DND-41 (cell line): Measurements from ENCODE around the gene CSAD.

Experiments used
- ATAC-seq: fragments of 200-7000 bp; cut with Tn5 transposase; 3 replicates; pipeline ENCODE4 v1.9.1; 2021; ENCODE audit warnings: low read depth; ENCODE audit not compliant: insufficient read depth
- DNase-seq: peaks from one replicate; pipeline ENCODE4 v3.0.0-alpha.2; 2020
- H2AFZ ChIP-seq: 2 replicates; pipeline ENCODE4 v1.6.0; 2012; ENCODE audit warnings: low read depth, low read length
- H3K27ac ChIP-seq: 2 replicates; pipeline ENCODE4 v1.5.1; 2012; ENCODE audit warnings: low read length, inconsistent platforms
- H3K27me3 ChIP-seq: fragments of 200-600 bp; sonication (generic); 2 replicates; pipeline ENCODE4 v1.6.0; 2012; ENCODE audit warnings: low read length, mild to moderate bottlenecking, inconsistent platforms; ENCODE audit not compliant: insufficient read depth, poor library complexity
- H3K36me3 ChIP-seq: 2 replicates; pipeline ENCODE4 v1.5.1; 2012; ENCODE audit warnings: low read length, inconsistent platforms; ENCODE audit not compliant: insufficient read depth
- H3K4me1 ChIP-seq: 2 replicates; pipeline ENCODE4 v1.5.1; 2012; ENCODE audit warnings: mild to moderate bottlenecking, low read length; ENCODE audit not compliant: insufficient read depth
- H3K4me2 ChIP-seq: 2 replicates; pipeline ENCODE4 v1.6.0; 2012; ENCODE audit warnings: mild to moderate bottlenecking, moderate library complexity, low read length, inconsistent platforms; ENCODE audit not compliant: insufficient read depth
- H3K4me3 ChIP-seq, 2 experiments: fragments of 200-600 bp in 1 of 2; shearing (Covaris generic) in 1 of 2; 2 replicates each; pipeline ENCODE4 v1.5.1; 2012 to 2016; ENCODE audit warnings: inconsistent platforms in 2 of 2, low read length in 2 of 2, mild to moderate bottlenecking in 2 of 2, low read depth in 1 of 2, moderate library complexity in 1 of 2
- H3K79me2 ChIP-seq: 2 replicates; pipeline ENCODE4 v1.6.0; 2012; ENCODE audit warnings: low read length, inconsistent platforms; ENCODE audit not compliant: insufficient read depth
- H3K9ac ChIP-seq: 2 replicates; pipeline ENCODE4 v1.6.0; 2012; ENCODE audit warnings: low read depth, mild to moderate bottlenecking, inconsistent platforms, low read length, moderate library complexity
- H3K9me3 ChIP-seq: 2 replicates; pipeline ENCODE4 v1.5.1; 2012; ENCODE audit warnings: low read length, moderate library complexity, mild to moderate bottlenecking, inconsistent platforms; ENCODE audit not compliant: insufficient read depth, severe bottlenecking
- H4K20me1 ChIP-seq: 2 replicates; pipeline ENCODE4 v1.6.0; 2012; ENCODE audit warnings: low read length; ENCODE audit not compliant: insufficient read depth
- EZH2 ChIP-seq: IDR thresholded peaks from 3 replicates; pipeline ENCODE4 v1.6.1; 2012; ENCODE audit warnings: borderline replicate concordance, low read depth, mild to moderate bottlenecking, moderate library complexity, low read length, inconsistent platforms; ENCODE audit not compliant: severe bottlenecking
- TF ChIP-seq, protein P1 (sequence below): IDR thresholded peaks from 2 replicates; pipeline ENCODE4 v1.5.1; 2012; ENCODE audit warnings: borderline replicate concordance, low read length, moderate library complexity, mild to moderate bottlenecking; ENCODE audit not compliant: poor library complexity, severe bottlenecking; ENCODE audit errors: extremely low read depth

The CSAD gene

DNA sequence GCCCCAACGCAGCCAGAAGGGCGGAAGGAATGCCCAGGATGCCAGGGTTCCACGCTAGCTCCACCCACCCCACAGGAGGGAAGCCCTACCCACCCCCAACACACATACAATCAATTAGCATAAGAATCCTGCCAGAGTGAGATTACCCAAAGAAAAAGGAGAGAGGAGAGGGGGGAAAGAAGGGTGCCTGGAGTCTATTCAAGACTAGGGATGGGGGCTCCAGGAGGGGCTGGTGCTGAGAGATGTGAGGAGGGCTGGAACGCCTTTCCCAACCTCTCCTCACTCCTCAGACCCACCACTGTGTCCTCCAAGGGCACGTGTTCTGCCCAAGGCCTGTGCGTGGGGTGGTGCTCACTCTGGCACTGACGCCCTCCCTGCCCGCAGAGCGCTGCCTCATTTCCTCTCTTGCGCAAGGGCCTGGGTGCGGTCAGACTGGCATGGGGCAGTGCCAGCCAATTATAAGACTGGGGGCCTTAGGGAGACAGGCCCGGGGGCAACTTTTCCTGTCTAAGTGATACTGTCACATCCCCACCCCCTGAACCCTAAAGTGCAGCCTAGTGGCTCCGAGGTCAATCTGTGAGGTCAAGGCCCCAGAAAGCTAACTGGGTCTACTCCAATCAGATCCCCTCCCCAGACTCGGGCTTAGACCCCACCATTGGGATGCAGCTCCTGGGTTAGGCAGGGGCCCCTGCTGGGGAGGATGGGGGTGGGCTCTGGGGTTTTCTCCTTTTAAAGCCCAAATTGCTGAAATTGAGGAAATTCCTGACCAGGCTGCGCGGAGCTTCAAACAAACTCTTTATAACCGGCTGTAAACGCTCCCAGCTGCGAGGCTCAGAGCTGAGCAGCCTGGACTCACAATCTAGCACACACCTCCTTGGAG lies 36.6 kb upstream of the CSAD start:
- peaks cover 32% of the 10 kb centered on the region for H3K4me1 ChIP-seq
- no peak overlapping the region for H3K9ac ChIP-seq
- H3K4me3 ChIP-seq: no peak overlapping the region

GRCh38 chr12:53215497-53215896 lies 34.8 kb upstream of the CSAD start:
- Histone ChIP-seq H3K27me3 (peaks cover 15% of the 10 kb centered on the region), H3K4me3 (no peak overlapping the region), H3K27ac (no peak overlapping the region), H4K20me1 (no peaks in the 10 kb centered on the region), H3K36me3 (no peaks in the 10 kb centered on the region), H3K79me2 (no peaks in the 10 kb centered on the region), H2AFZ (no peak overlapping the region), H3K9me3 (no peaks in the 10 kb centered on the region), H3K4me1 (peaks cover 20% of the 10 kb centered on the region), H3K9ac (no peak overlapping the region), H3K4me2 (no peak overlapping the region)
- no peak for DNase-seq
- no peak for TF ChIP-seq EZH2
- TF ChIP-seq, protein P1, sequence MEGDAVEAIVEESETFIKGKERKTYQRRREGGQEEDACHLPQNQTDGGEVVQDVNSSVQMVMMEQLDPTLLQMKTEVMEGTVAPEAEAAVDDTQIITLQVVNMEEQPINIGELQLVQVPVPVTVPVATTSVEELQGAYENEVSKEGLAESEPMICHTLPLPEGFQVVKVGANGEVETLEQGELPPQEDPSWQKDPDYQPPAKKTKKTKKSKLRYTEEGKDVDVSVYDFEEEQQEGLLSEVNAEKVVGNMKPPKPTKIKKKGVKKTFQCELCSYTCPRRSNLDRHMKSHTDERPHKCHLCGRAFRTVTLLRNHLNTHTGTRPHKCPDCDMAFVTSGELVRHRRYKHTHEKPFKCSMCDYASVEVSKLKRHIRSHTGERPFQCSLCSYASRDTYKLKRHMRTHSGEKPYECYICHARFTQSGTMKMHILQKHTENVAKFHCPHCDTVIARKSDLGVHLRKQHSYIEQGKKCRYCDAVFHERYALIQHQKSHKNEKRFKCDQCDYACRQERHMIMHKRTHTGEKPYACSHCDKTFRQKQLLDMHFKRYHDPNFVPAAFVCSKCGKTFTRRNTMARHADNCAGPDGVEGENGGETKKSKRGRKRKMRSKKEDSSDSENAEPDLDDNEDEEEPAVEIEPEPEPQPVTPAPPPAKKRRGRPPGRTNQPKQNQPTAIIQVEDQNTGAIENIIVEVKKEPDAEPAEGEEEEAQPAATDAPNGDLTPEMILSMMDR: no peak
- no peak for ATAC-seq

More for the DNA sequence above, 36.6 kb upstream of the CSAD start:
- no peaks in the 10 kb centered on the region for H4K20me1 ChIP-seq
- H3K27me3 ChIP-seq: peaks cover 18% of the 10 kb centered on the region
- ATAC-seq: no peak
- no peaks in the 10 kb centered on the region for H3K36me3 ChIP-seq
- no peaks in the 10 kb centered on the region for H3K9me3 ChIP-seq
- H3K4me2 ChIP-seq: no peak overlapping the region
- H3K27ac ChIP-seq: no peak overlapping the region
- no peaks in the 10 kb centered on the region for H3K79me2 ChIP-seq
- no peak for DNase-seq
- TF ChIP-seq EZH2: no peak
- TF ChIP-seq, protein P1: no peak
- no peak overlapping the region for H2AFZ ChIP-seq

DNA sequence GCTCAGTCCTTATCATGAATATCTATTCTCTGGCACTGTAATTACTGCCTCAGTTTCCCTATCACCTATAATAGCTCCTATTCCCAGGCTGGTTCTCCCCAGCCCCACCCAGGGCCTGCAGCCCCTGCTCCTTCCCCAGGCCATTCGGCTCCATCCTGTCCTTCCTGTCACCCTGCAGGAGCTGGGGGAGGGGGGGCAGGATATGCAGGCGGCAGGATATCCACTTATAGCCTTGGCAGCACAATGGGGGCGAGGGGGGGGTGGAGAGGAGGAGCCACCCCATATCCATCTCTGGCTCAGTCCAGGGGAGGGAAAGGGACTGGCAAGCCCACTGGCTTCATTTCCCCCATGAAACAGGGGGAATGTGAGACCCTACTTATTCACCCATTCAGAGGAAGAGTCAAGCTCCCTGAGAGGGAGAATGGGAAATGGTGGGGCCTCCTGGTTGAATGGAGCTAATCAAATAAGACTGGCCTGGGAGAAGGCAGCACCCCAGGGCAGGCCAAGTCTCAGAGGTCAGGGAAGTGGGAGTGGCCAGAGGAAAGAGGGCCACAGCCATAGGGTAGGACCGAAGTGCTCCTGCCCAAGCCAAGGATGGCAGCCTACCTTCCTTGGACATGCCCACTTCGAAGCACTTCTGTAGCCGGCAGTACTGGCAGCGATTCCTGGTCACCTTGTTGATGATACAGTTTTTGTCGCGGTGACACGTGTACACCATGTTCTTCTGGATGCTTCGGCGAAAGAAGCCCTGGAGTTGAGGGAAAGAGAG lies 34.1 kb upstream of the CSAD start:
- TF ChIP-seq, protein P1: no peak
- no peak for TF ChIP-seq EZH2
- H2AFZ ChIP-seq: no peak overlapping the region
- H3K4me2 ChIP-seq: no peak overlapping the region
- no peak overlapping the region for H3K27ac ChIP-seq
- no peak overlapping the region for H3K9ac ChIP-seq
- no peaks in the 10 kb centered on the region for H3K9me3 ChIP-seq
- H3K4me1 ChIP-seq: peaks cover 14% of the 10 kb centered on the region
- no peak for DNase-seq
- no peak for ATAC-seq
- H3K4me3 ChIP-seq: no peak overlapping the region
- no peaks in the 10 kb centered on the region for H4K20me1 ChIP-seq
- no peaks in the 10 kb centered on the region for H3K79me2 ChIP-seq
- H3K27me3 ChIP-seq: peaks cover 9% of the 10 kb centered on the region
- H3K36me3 ChIP-seq: no peaks in the 10 kb centered on the region
